HG02798 (cell line): ENCODE data around the gene SPATA16.
"Not testable (repeated sequence)": the region's sequence is repeated elsewhere in the genome, so short reads cannot be mapped to it uniquely, and the experiment has no call there.

Source experiments
- ATAC-seq: cut with Tn5 transposase; IDR thresholded peaks from one replicate; pipeline ENCODE4 v1.9.1; 2021; ENCODE audit warnings: mild to moderate bottlenecking; ENCODE audit not compliant: unreplicated experiment, poor library complexity

SPATA16 gene

GRCh38 chr3:172908771-172909270 lies 232.2 kb downstream of the SPATA16 start:
- ATAC-seq: no peak

GRCh38 chr3:172905451-172905850 lies 235.6 kb downstream of the SPATA16 start:
- ATAC-seq: no peak

- no peak for ATAC-seq
Measured at GRCh38 chr3:172904711-172905373, 236.2 kb downstream of the SPATA16 start.

GRCh38 chr3:172903642-172904320 lies 237.3 kb downstream of the SPATA16 start:
- no peak for ATAC-seq

GRCh38 chr3:172892158-172892557 lies 248.9 kb downstream of the SPATA16 start:
- no peak for ATAC-seq

GRCh38 chr3:172885704-172886103 lies 255.3 kb downstream of the SPATA16 start:
- no peak for ATAC-seq

GRCh38 chr3:172882563-172882962 lies 258.5 kb downstream of the SPATA16 start:
- ATAC-seq: no peak

GRCh38 chr3:172879381-172879780 lies 261.7 kb downstream of the SPATA16 start:
- not testable (repeated sequence) for ATAC-seq

GRCh38 chr3:172877011-172877410 lies 264.0 kb downstream of the SPATA16 start:
- no peak for ATAC-seq

GRCh38 chr3:172876297-172876696 lies 264.7 kb downstream of the SPATA16 start:
- no peak for ATAC-seq

GRCh38 chr3:172875039-172875438 lies 266.0 kb downstream of the SPATA16 start:
- ATAC-seq: no peak

- ATAC-seq: no peak
Measured at GRCh38 chr3:172869784-172870518, 271.1 kb downstream of the SPATA16 start.

GRCh38 chr3:172869368-172869771 lies 271.7 kb downstream of the SPATA16 start:
- ATAC-seq: no peak

GRCh38 chr3:172868582-172869200 lies 272.3 kb downstream of the SPATA16 start:
- ATAC-seq: no peak

- not testable (repeated sequence) for ATAC-seq
Measured at GRCh38 chr3:172866726-172867350, 274.2 kb downstream of the SPATA16 start.

GRCh38 chr3:172859041-172859440 lies 282.0 kb downstream of the SPATA16 start:
- no peak for ATAC-seq

- no peak for ATAC-seq
Measured at GRCh38 chr3:172856795-172857742, 284.0 kb downstream of the SPATA16 start.

- ATAC-seq: no peak
Measured at GRCh38 chr3:172855037-172855436, 286.0 kb downstream of the SPATA16 start.
